HG02852 (cell line): ENCODE results near the gene NEK6.

Experiments
- ATAC-seq: cut with Tn5 transposase; IDR thresholded peaks from one replicate; pipeline ENCODE4 v1.9.1; 2021; ENCODE audit warnings: mild to moderate bottlenecking, moderate library complexity; ENCODE audit not compliant: unreplicated experiment

Gene NEK6

DNA sequence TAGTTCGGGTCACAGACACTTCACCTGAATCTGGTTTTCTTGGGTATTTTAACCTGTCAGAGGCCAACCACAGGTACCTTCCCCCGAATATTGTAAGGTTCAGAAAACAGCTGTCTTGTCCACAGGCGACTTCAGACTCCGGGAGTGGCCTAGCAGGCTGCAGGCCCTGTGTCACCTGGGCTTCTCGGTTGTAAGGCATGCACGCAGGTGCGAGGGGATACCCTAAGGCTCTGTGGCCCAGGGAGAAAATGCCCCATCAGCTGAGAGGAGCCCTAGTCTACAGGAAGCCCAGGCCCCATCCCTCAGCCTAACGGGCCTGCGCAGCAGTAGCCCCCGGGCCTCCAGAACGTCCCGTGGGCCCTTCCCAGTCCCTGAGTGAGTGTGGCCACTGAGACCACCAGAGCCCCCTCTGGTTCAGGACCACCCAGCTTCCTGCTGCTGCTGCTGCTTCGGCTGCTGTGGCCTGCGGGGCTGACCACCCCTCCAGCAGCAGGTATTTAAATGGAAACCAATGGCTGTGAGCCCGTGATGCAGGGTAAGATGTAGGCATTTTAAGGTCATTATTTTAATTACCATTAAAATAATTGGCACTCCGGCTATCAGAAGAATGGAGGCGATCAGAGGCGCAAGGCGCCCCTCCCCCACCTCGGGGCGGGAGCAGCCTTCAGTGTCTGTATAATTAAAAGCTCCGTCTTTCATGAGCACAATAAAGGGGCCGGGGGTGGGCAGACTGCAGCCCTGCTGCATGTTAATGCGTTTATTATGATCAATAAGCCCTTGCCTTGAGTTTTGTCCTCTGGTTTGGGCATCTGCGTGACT, 92.1 kb downstream of the NEK6 start:
- no peak for ATAC-seq

DNA sequence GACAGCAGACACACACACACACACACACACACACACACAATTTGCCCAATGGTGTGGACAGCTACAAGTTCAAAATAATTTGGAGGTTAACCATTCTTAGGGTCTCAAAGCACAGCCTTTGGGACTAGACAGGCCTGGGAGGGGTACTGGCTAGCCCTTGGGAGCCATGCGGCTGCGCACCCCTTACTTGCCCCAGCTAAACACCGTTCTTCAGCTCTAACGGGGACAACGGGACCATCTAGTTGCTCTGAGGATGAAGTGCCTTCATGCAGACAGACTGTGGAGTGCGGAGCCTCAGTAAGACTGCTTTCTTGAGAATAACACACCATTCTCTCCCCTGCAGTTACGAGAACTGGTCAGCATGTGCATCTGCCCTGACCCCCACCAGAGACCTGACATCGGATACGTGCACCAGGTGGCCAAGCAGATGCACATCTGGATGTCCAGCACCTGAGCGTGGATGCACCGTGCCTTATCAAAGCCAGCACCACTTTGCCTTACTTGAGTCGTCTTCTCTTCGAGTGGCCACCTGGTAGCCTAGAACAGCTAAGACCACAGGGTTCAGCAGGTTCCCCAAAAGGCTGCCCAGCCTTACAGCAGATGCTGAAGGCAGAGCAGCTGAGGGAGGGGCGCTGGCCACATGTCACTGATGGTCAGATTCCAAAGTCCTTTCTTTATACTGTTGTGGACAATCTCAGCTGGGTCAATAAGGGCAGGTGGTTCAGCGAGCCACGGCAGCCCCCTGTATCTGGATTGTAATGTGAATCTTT, 92.9 kb downstream of the NEK6 start:
- no peak for ATAC-seq

DNA sequence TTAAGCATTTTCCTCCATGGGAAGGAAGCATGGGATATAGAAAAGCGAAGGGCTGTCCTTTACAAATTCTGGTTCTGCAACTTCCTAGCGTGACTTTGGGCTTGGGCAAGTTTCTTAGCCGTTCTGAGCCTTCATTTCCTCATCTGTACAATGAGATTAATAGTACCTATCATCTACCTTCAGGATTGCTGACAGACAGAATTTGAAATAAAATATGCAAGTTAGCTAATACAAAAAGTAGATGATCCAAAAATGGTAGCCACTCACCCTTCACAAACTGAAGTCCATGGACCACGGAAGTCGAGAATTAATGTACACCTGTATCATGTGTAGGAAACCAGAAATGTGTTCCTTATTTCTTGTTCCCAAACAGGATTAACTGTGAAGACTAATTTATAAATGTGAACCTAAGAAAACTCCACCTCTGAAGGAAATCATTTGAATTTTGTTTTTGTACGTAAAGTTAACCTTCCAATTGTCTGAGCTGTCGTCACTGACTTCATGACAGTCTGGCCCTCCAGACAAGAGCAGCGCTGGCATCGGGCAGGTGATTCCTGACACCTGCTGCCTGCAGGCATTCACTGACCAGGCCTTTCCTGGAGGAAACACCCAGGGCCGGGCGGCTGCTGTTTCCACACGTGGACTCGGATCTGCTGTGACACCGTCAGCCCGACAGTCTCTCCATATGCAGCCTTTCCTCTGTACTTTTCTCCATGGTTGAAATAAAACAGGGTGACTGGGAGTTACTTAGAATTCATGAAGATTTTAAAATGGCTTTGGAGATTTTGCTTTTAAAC, 94.1 kb downstream of the NEK6 start:
- no peak for ATAC-seq

DNA sequence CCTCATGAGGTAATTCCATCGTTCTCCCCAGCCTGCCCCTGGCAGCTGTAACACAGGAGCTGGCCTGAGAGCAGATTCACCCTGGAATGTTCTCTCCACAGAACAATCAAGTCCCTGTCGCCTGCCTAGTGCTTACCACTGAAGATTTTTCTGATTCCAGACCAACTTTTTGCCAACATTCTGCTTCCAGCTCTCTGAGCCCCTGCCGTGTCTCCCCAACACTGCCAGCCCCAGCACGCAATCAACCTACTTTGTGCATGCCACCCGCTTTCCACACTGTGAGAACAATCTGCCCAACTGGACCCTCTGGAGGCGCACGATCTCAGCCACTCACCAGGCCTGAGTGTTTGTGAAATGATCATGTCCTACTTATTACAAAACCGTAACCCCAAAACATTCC, 94.9 kb downstream of the NEK6 start:
- ATAC-seq: no peak

DNA sequence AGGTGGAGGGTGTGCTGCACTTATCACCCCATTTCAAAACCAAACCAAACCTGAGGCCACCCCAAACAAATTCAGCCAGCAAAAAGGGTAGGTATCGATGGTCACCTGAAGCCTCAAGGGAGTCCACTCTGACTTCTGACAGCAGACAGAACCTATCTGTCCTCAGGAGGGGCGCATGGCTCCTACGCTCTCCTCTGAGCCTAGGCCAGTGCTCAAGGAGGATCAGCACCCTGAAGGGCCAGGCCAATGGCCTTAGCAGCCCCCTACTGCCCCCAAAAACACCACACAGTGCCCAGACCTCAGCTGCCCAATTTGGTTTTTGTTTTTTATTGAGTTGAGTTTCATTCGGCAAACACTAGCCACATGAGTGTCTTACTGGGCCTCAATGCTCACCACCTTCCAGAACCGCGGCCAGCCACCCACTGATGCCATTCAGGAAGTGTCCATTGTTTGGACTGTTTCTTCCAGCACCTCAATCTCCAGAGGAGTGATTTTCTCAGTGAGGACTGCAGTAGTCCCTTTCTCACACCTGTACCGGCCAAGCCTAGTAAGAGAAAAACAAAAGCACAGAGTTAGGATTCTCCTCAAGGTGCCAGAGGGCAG, 95.5 kb downstream of the NEK6 start:
- ATAC-seq: no peak

DNA sequence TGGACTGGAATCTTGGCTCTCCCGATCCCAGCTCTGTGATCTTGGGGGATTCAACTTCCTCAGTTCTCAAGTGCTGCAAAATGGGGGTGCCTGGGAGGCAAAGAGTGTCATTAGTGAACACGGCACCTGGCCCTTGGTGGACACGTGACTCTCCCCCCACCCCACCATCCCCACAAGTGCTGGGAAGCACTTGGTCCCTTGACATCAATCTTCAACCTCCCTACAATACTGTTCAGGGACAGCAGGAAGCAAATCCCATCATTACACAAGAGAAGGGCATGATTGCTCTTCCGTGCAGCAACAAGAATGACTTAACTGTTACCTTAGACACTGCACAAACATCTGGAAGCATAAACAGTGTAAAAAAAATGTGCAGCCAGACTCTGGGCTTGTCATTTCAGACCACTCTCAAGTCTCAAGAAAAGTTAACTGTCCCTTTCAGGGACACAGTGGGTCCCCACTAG, 96.1 kb downstream of the NEK6 start:
- ATAC-seq: no peak

DNA sequence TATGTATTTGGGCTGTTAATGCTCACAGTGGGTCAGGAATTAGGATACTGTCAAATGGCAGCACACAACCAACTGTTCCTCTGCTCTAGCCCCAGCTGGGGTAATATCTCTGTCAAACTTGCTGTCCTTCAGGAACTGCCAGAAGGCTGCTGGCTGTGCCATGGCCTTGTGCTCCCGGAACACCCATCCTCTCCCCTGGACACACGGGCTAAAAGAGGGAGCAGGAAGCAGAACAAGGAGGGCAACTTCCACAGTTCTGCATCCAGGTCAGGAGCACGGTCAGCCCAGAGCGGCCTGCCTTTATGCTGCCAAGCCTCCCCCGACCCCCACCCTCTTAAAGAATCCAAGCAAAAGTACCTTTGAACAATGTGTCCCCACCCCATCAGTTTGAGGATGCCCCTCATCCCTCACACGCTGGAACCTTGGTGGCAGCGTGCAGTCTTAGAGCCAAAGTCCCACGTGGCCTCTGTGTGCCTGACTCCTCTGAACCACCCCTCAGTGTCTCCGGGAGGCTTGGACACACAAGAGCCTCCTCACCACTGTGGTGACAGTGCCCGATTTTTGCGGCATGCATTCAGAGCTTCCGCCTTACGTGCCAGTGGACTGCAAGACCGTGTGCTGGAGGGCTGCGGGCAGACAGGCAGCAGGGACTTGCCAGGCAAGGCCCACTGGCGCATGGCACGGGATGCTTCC, 96.7 kb downstream of the NEK6 start:
- no peak for ATAC-seq

DNA sequence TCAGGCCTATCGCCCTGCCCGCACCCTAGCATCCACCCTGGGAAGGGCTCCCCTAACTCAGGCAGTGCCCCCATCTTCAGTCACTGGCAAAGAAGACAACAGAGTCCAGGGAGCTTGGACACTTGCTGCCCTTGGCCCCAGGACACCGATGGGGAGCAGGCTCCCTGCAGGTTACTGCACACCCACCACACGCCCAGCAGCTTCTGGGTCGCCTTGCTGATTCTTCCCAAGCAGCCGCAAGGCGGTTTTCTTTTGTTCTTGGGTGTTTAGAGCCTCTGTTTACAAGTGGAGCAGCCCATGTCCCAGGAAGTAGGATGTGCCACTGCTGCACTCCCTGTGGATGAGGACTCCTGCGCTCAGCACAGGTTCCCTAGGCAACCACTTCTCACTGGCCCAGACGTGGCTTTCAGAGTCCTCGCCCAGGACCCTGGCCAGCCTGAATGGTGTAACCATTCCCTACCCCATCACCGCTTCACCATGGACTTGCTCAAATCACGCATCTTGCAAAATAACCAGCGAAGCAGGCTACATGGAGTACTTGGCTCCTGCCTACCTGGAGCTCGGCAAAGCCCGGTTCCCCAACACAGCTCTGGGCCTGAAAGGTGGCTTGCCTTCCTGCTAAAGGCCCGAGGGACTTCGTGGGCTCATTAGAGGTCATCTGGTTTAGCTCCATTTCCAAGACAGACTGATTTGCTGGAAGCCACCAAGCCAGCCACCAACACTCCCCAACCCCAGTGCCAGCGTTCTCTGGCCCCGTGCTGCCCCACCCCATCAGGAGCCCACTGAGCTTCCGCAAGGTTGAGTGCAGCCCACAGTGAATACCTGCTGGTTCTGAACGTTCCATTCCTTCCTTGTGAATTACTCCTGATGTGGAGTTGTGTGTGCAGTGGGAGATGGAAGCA, 97.5 kb downstream of the NEK6 start:
- ATAC-seq: no peak

DNA sequence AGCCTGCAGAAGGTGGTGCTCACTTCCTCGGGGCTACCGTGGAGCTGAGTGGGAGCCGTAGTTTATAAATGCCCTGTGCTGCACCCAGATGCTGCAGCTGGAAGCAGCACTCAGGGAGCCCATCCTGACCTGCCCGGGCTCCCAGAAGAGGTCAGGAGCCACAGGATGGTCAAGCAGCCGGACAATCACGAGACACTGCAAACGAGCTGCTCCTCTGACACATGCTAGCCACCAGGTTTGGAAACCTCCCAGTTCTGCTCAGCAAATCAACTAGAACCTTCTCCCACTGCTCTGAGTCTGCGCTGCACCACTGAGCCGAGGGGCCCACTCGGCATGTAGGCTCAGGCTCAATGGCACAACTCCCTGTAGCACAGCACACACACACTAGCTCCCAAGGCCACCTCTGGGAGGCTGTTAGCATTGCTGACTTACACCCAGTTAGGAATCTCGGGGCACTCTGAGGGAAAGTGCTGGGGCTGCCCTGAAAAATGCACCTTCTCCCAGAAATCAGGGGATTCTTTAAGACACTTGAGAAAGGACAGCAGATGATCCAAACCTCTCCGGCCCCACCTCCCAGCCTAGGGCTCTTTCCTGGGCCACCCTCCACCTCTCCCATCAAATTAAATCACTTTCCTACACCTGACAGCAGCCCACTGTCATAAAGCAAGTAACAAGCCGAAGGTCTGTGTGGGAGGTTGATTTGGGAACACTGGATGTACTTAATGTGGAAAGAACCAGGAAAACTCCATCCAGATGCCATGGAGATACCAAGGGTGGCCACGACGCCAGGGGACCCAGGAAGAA, 98.4 kb downstream of the NEK6 start:
- ATAC-seq: no peak

DNA sequence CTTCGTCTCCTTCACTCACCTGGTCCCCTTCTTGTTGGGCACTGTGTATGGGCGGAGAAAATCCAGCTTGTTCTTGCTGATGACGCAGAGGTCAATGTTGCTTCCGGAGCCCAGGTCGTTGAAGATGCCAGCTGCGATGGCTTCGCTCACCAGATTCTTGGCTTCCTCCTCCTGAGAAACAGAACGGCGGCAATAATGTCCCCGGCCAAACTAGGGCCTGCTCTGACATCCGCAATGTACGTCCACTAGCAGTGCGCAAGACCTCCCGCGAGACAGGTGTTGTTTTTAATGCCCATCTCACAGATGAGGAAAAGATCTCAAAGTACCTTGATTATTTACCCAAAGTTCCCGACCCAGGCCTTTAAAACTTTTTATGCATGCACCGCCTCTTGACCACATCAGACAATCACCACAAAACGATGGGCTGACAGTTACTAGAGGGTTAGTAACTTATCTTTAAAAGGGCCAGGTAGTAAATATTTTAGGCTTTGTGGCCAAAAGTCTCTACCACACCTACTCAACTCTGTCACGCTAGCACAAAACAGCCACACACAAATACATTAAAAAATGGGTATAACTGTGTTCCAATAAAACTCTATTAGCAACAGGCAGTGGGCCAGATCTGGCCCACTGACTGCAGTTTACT, 99.1 kb downstream of the NEK6 start:
- no peak for ATAC-seq

DNA sequence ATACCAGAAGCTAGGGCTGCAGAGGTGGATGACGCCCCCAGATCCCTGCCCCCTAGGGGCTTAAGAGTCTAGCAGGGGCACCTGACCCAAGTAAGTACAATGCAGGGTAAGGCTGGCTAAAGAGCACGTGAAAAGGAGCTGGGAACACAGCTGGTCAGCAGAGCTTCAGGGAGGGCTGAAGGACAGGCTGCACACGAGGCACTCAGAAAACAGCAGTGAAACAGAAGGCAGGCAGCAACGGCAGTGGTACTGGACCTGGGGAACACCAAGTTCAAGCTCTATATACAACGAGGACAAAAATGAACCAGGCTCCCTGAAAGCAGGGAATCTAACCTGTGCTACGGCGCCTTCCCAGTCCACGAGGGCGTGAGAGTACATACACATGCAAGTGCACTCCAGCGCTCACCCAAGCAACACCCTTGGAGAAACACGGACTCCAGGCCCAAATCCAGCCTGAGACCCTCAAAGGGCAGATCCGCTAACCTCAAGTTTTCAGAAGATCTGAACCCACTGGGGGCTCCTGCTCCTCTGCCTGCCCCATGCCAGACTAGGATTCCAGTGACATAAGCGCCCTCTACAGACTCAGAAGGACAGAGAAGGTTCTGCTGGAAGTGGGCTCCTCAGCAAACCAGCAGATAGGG, 100.1 kb downstream of the NEK6 start:
- no peak for ATAC-seq

DNA sequence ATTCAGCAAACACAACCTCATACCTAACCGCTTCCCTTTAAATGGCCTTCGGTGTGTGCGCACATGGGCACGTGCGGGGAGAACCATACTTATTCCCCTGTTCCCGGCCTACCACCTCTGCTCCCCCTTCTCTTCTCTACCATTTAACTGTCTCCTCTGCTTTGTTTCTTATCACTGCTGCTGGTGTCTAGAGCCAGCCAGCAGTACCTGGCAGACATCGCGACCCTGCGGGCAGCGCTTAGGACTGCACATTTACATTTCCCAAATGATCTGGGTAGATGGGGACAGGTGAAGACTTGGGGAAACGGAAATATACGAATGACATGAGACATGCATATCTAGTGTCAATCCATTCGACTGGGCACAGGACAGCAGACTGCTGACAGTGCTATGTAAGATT, 100.9 kb downstream of the NEK6 start:
- ATAC-seq: no peak

DNA sequence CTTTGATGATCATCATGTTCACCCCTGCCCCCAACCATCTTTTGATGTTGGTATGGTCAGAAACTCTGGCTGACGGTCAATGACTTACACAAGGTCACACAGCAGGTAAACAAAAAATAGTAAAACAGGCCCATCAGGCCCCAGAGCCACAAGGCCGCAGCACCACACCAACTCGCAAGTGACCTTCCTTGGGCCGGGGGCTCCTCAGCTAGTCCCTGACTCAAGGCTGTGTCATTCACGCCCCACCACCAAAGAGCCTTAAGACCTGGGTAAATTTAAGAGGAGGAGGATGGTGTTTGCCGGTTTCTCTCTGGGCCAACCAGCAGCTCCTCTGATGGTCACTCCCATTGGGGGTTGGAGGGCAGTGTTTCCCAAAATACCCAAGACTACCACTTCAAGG, 101.7 kb downstream of the NEK6 start:
- no peak for ATAC-seq

DNA sequence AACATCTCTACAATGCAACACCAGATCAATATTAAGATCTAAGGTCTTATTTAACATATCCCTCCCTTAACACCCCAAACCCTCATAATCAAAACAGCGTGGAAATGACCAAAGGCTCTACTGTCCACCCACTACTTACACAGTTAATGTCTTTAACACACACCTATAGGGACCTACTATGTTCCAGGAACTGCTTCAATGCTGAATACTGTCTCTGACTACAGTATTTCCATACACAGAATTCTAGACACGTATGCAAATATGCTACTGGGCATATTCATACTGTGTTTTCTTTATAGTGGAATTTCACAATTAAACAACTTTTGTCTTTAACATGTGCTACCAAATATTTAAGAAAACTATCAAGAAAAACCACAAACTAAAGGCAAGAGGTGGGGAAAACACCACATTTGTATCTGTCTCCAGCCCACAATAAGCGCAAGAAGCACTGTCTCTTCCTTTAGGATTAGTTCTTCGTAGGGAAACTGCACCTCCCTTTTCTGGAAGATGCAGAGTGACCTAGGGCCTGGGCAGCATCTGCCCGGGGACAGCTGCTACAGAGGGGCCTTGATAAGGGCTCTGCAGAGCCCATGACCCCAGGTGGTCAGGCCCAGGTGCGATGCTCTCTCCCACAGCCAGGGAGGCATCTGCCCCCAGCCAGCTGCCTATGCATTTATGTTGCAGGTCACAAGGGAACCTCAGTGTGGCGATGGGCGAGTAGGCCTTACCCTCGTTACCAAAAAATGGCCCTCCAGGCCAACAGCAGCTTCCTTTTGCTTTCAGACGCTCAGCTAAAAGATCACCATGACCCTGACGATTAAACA, 102.3 kb downstream of the NEK6 start:
- ATAC-seq: no peak

DNA sequence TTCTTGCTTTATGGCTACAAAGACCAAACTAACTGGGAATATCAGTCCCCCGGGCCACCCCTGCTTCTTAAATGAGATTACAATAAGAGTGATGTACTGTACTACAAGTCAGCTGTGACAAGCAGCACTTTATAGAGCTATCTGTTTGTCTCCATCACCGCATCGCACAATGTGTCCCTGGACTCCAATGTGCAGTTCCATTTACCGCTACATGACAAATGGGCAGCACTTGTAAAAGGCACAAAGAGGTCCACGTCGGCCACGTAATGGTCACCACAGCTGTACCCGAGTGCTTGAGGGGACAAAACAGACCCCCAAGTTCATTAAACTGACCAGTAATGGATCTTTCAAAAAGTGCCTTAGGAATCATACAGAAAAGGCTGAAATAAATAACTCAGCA, 103.4 kb downstream of the NEK6 start:
- ATAC-seq: no peak

DNA sequence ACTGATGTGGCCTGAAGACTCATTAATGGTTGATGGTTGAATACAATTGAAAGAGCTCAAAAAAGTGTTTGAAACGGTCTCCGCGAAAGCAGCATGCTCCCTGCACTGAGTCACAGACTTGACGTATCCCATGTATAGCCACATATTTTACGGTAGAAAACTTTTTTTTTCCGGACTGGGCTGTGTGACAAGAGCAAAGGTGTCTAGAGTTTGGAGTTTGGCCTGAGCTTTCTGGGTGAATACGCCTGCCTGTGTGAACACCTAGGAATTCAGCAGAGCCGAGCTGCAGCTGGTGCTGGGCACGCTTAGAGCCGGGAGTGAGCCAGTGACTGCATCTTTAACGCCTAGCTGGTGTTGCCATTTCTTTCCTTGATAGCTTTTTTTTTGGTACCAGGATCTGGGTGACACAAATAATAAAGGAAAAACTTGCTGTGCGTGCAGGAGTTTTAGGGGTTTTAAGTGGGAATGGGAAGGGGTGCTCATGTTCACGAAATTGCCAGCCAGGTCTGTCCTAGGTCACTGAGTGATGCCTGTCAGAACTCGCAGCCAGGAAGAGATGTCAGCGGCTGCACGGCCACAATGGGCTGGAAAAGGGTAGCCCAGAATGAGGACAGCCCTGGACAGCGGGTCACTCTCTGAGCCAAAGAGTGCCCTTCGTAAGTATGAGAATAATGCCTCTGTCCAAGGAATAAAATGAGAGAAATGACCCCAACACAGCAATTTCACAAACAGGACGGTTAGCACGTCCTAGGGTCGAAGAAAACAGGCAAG, 105.8 kb downstream of the NEK6 start:
- no peak for ATAC-seq
